Testis (tissue), 3 donors: ENCODE data around the gene ADAM10. TPM values are rescaled to one million over a fixed set of nuclear protein-coding genes. Genes with fewer than 3 reads are reported as not detected.

ENCODE experiments used
- DNase-seq: peaks from one replicate; pipeline ENCODE4 v3.0.0-alpha.2; 2019
- H3K27ac ChIP-seq, 2 donors: fragments of 200-600 bp; sonication (generic); one replicate each; pipeline ENCODE4 v1.5.1; 2019
- H3K27me3 ChIP-seq: fragments of 200-600 bp; sonication (generic); one replicate; pipeline ENCODE4 v1.5.1; 2019
- H3K36me3 ChIP-seq: fragments of 200-600 bp; sonication (generic); one replicate; pipeline ENCODE4 v1.5.1; 2017; ENCODE audit warnings: low read depth; ENCODE audit errors: missing control alignments
- H3K4me1 ChIP-seq: fragments of 200-600 bp; sonication (generic); one replicate; pipeline ENCODE4 v1.5.1; 2019
- H3K4me3 ChIP-seq, 2 donors: fragments of 200-600 bp; sonication (generic); one replicate each; pipeline ENCODE4 v1.5.1; 2017 to 2019
- H3K9me3 ChIP-seq: fragments of 200-600 bp; sonication (generic); one replicate; pipeline ENCODE4 v1.5.1; 2017
- CTCF ChIP-seq, 3 experiments: fragments of 450-650 bp in 2 of 3; fragments of 200-600 bp in 1 of 3; sonication (generic) in 1 of 3; IDR thresholded peaks; one replicate each; pipeline ENCODE4 v1.5.1; 2016 to 2019; ENCODE audit warnings: antibody characterized with exemption in 3 of 3, mild to moderate bottlenecking in 2 of 3, moderate library complexity in 1 of 3
- POLR2A ChIP-seq: fragments of 450-650 bp; IDR thresholded peaks from one replicate; pipeline ENCODE4 v1.6.1; 2017; ENCODE audit warnings: antibody characterized with exemption, mild to moderate bottlenecking, moderate library complexity
- WGBS, 2 donors: methylation state at CpG; one replicate each; pipeline ENCODE4 v1.1.5; 2018; 5-methylcytosine and 5-hydroxymethylcytosine counted together
- intact Hi-C: fragments of 100-400 bp; cut with DNase I; formaldehyde crosslinking; loops from one replicate; pipeline ENCODE4 v1.15.1; 2023; ENCODE audit warnings: low total_unique reads
- polyA plus RNA-seq: library from polyadenylated mRNA; stranded (reverse); fragments of 350-450 nt; fragmentation: Illumina TruSeq; extraction: RNeasy Lipid Tissue Mini Kit (QIAGEN cat#74804); gene quantifications from one replicate; pipeline ENCODE4 v1.2.3, GENCODE V29; 2014; ENCODE audit warnings: low read depth, low replicate concordance; ENCODE audit not compliant: insufficient read depth
- total RNA-seq, 2 donors: library from RNA; depleted of rRNA; stranded (reverse); fragments of >200 nt; gene quantifications; one replicate each; pipeline ENCODE4 v1.2.3, GENCODE V29; 2016

ADAM10 gene
- total and polyA plus RNA-seq, 3 donors from 2014 or later = 46.2 to 65.5 (median 58.7) TPM

GRCh38 chr15:58686286-58686685, 63.2 kb downstream of the ADAM10 start:
- WGBS, 2 donors = 92 to 97% methylated on average over 8 of the region's 8 CpGs
- H3K4me3 ChIP-seq = no peak overlapping the region
- H3K36me3 ChIP-seq = no peaks in the 10 kb centered on the region
- H3K4me1 ChIP-seq = no peaks in the 10 kb centered on the region
- H3K27ac ChIP-seq = no peak overlapping the region
- intact Hi-C loops = no loop called here
- no peaks in the 10 kb centered on the region for H3K27me3 ChIP-seq
- DNase-seq = no peak
- TF ChIP-seq CTCF (IDR thresholded peaks at IDR 0.05) = no peak
- no peaks in the 10 kb centered on the region for H3K9me3 ChIP-seq

GRCh38 chr15:58684751-58685150, 64.8 kb downstream of the ADAM10 start:
- H3K36me3 ChIP-seq = no peaks in the 10 kb centered on the region
- no peak overlapping the region for H3K4me3 ChIP-seq
- no peaks in the 10 kb centered on the region for H3K4me1 ChIP-seq
- no peaks in the 10 kb centered on the region for H3K27me3 ChIP-seq
- TF ChIP-seq POLR2A (no peak), CTCF (IDR thresholded peaks at IDR 0.05) (no peak)
- H3K9me3 ChIP-seq = no peaks in the 10 kb centered on the region
- DNase-seq = no peak
- H3K27ac ChIP-seq = no peak overlapping the region
- 92 to 98% methylated on average over 4 of the region's 4 CpGs for WGBS, 2 donors
- intact Hi-C loops = no loop called here

GRCh38 chr15:58684036-58684710, 65.3 kb downstream of the ADAM10 start:
- no peak overlapping the region for H3K4me3 ChIP-seq
- no peaks in the 10 kb centered on the region for H3K36me3 ChIP-seq
- intact Hi-C loops = no loop called here
- no peaks in the 10 kb centered on the region for H3K4me1 ChIP-seq
- H3K27me3 ChIP-seq = no peaks in the 10 kb centered on the region
- WGBS, 2 donors = 92 to 93% methylated on average over 3 of the region's 3 CpGs
- H3K27ac ChIP-seq = no peak overlapping the region
- DNase-seq = no peak
- H3K9me3 ChIP-seq = no peaks in the 10 kb centered on the region
- TF ChIP-seq CTCF (IDR thresholded peaks at IDR 0.05) (no peak), POLR2A (no peak)

GRCh38 chr15:58682234-58682633, 67.3 kb downstream of the ADAM10 start:
- Histone ChIP-seq H3K9me3 (no peaks in the 10 kb centered on the region), H3K27ac (no peak overlapping the region), H3K27me3 (no peaks in the 10 kb centered on the region), H3K36me3 (no peaks in the 10 kb centered on the region), H3K4me3 (no peak overlapping the region), H3K4me1 (no peaks in the 10 kb centered on the region)
- DNase-seq = no peak
- intact Hi-C loops = no loop called here
- TF ChIP-seq POLR2A (no peak), CTCF (IDR thresholded peaks at IDR 0.05) (no peak)
- WGBS, 2 donors = 91 to 97% methylated on average over 2 of the region's 2 CpGs

- WGBS, 2 donors = 90 to 92% methylated on average over 2 of the region's 2 CpGs
- Histone ChIP-seq H3K9me3 (no peaks in the 10 kb centered on the region), H3K27me3 (no peaks in the 10 kb centered on the region), H3K4me1 (no peaks in the 10 kb centered on the region), H3K4me3 (no peak overlapping the region), H3K36me3 (no peaks in the 10 kb centered on the region), H3K27ac (no peak overlapping the region)
- no peak for TF ChIP-seq POLR2A
- TF ChIP-seq CTCF (IDR thresholded peaks at IDR 0.05) = no peak
- intact Hi-C loops = no loop called here
- no peak for DNase-seq
Observed at GRCh38 chr15:58678683-58679082, 70.8 kb downstream of the ADAM10 start.
